ENCODE results near the gene IL17RE. TPM values are rescaled to one million over a fixed set of nuclear protein-coding genes. Genes with fewer than 3 reads are reported as not detected.
"Not testable (repeated sequence)": the region's sequence is repeated elsewhere in the genome, so short reads cannot be mapped to it uniquely, and the experiment has no call there.

IL17RE gene
- total RNA-seq, 1 experiment from 2014 or later: 13.4 TPM

DNA sequence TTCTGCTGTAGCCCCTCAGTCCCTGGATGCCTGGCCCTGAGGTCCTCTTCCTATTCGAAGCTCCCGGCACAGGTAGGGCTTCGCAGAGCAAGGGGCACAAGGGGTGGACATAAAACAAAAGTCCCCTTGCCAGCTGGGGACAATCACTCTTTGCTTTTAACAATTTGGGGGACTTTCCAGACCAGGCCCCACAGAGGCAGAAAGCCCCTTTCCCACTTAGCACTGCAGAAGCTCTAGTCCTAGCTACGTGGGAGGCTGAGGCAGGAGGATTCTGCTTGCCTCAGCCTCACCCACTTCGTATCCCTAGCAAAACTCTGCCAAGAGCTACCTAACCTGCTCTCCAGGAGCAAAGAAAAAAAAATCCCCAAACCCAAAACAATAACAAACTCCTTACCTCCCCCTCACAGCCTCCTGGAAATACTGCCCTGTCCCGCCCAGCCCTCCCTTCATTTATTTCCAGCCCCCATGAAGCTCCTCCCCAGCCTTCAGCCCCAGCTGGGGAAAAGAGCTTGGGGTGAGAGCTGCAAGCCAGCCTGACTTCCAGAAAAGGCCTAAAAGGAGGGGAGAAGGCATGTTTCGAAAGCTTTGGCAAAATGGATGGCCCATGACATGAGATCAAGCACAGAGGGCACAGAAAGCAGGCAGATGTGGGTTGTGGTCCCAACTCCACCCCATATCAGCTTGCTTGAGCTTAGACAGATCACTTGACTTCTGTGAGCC is 22.7 kb upstream of the IL17RE start, which contains the start of gene CIDEC:
Gene CIDEC, minus strand, starts transcription at position 424 of the 720 bp plus-strand sequence. CDS start 1,767 bp downstream, outside the sequence.
- DNase-seq (ENCODE audit: low spot score): no peak

DNA sequence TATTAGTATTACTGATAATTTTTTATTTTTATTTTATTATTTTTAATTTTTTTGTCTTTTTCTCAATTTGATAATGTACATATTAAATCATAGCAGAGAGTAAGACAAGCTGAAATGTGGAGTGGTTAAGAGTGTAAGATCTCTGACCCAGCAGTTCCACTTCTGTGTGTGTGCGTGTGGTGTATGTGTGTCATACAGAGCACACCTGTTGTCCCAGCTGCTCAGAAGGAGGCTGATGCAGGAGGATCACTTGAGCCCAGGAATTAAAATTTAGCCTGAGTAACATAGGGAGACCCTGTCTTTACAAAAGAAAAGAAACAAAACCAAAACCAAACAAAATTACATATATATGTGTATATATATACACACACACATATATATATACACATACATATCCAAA is 21.2 kb upstream of the IL17RE start:
- no peak for DNase-seq (ENCODE audit: low spot score)

DNA sequence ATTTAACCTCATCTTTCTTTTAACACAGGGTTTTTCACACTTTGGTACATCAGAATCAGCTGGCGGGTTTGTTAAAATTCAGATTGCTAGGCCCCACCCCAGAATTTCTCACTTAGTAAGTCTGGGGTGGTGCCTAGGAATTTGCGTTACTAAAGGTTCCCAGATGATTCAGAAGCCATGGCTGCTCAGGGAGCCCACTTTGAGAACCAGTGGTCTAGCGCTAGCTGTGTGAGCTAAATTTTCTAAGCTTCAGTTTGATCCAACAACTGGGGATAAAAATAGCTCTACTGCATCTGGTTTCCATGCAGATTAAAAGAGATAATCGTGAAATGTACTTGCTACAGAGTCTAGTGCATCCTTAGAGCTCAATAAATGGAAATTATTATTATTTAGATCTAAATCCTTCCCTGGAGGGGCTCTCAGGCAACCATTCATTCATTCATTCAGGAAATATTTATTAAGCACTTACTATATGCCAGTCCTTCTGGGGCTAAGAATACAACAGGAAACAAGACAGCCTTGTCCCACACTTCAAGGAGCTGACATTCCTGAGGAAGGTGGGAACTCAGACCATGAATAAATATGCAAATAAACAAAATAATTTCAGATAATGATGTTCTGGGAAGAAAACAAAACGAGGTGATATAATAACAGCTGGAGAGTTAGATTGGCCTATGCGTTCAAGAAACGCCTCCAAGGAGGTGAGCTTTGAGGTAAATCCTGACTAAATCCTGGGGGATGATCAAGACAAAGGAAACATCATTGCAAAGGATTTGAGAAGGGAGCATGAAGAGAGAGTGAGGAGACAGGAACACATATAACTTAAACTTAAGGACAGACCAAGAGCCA is 18.7 kb upstream of the IL17RE start:
- peak; percentile 2 for DNase-seq (ENCODE audit: low spot score)

DNA sequence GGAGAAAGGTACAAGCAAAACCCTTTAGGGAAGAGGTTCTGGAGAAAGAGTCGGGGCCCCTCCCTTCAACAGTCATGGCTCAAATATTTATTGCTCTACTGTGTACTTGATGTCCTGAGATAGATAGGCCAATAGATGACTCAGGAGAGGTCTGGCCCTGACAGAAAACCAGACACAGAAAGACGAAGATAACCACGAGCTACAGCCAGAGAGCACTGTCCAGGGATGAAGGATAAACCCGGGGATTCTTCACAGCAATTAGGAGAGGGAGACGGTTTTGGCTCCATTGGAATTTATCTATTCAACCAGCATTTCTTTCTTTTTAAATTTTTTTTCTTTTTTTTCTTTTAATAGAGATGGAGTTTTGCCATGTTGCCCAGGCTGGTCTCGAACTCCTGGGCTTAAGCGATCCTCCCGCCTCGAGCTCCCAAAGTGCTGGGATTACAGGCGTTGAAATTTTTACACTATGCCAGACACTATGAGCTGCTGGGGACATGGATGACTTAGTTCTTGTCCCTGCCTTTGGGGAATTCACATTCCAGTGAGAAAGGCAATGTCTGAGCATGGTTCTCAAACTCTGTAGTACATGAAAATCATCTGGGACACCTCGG is 18.0 kb upstream of the IL17RE start:
- peak; percentile 67 for DNase-seq (ENCODE audit: low spot score)

DNA sequence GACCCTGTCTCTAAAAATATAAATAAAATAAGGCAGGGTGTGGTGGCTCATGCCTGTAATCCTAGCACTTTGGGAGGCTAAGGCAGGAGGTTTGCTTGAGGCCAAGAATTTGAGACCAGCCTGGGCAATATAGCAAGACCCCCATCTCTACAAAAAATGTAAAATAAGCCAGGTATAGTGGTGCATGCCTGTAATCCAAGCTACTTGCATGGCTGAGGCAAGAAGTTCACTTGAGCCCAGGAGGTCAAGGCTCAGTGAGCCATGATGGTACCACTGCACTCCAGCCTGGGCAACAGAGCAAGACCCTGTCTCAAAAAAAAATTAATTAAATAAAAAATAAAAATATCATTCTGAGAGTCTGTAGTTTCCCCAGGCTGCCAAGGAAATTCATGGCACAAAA is 16.3 kb upstream of the IL17RE start:
- DNase-seq (ENCODE audit: low spot score): no peak

DNA sequence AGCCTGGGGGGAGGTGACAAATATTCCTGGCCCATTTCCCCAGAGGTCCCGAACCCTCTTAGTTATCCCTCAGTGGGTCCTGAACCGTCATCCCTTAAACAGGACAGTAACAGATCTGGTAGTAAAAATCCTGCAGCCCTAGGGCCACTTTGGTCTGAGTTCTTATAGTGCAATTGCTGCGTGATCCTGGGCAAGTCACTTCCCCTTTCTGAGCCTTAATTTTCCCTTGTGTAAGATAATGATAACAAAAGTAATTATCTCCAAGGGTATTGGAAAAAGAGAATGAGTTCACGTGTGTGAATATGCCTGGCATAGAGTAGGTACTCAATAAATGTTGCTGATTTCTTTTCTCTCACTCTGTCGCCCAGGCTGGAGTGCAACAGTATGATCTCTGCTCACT is 15.2 kb upstream of the IL17RE start:
- no peak for DNase-seq (ENCODE audit: low spot score)

DNA sequence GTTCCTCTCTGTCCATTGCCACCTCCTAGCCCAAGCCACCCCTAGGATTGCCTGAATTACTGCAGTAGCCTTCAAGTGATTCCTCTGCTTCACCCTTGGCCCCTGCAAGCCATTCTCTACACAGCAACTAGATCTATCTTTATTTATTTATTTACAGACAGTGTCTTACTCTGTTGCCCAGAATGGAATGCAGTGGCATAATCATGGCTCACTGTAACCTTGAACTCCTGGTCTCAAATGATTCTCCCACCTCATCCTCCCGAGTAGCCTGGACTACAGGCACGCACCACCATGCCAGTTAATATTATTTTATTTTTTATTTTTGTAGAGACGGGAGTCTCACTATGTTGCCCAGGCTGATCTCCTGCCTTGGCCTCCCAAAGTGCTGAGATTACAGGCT is 14.1 kb upstream of the IL17RE start:
- no peak for DNase-seq (ENCODE audit: low spot score)

DNA sequence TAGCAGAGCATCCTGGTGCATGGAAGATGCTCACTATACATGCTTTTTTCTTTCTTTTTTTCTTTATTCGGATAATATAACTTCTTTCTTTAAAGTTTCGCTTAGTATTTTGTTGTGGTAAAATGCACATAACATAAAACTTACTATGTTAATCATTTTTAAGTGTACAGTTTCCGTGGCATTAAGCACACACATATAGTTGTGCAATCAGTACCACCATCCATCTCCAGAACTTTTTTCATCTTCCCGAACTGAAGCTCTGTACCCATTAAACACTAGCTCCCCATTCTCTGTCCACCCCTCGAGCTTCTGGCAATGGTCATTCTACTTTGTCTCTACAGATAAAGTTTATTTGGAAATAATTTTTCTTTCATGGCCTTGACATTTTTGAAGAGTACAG is 13.2 kb upstream of the IL17RE start:
- DNase-seq (ENCODE audit: low spot score): no peak

DNA sequence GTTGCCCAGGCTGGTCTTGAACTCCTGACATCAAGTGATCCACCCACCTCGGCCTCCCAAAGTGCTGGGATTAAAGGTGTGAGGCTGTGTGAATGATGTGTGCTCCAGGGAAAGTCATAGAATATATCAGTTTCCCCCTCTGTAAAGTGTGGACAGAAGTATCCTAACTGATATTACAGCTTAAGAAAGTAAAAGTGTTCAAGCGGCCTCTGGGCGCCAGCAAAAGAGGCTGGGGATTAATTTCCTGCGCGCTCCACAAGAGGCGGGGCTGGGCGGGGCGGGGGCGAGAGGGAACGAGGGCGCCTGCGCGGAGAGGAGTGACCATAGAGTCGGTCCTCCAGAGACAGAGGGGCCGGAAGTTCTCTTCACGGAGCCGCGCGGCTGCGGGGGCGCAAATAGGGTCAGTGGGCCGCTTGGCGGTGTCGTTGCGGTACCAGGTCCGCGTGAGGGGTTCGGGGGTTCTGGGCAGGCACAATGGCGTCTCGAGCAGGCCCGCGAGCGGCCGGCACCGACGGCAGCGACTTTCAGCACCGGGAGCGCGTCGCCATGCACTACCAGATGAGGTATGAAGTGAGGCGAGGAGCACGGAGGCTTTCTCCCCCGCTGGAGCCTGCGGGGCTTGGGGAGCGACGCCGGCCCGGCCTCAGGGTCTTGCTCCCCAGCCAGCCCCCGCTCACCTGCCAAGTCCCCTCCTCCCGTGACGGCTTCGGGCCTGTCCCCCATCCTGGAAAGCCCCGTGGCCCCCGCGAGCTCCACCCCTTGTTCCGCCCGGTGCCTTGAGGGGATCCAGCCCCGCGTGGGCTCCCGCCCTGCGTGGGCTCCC is 12.2 kb upstream of the IL17RE start, which contains the start of gene JAGN1:
Gene JAGN1, plus strand, starts transcription at position 362 of the 823 bp plus-strand sequence. Its CDS starts 113 bp downstream, at position 475.
- DNase-seq (ENCODE audit: low spot score): peak; percentile 82

DNA sequence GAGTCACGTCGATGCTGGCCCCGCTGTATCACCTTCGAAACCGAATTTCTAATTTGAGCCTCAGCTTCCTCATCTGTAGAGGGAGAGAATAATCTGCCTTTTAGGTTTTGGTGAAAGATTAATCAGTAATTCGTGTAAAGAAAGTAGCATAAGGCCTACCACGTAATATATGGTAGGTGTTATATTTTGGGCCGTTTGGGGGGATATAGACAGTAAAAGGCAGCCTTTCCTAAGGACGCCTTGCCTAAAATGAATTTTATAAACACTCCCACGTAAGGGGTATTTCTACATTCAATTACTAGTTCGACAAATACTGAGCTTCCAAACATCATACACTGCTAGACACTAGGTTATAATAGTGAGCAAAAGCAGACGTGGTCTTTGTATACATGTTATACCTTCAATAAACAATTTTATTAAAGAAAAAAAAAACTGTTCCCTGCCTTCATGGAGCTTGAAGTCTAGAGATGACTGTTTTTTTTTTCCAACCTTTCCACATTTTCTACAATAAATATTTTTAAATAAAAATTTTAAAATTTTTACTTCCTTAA is 11.5 kb upstream of the IL17RE start:
- no peak for DNase-seq (ENCODE audit: low spot score)

DNA sequence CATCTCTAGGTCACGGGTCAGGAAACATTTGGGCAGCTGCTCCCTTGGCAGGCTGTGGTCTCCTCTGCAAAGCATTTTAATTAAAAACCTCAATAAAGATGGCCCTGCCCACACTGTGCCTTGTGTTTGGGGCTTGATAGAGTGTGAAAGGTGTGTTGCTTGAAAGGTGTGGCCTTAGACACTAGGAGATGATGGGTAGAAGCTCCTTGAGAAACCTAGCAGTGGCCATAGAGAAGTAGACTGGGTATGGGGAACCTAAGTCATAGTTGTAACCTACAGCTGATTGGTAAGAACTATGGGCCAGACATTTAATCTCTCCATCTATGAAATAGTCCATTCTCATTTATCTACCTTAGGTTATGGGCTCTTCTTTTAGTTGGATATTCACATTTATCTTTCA is 8.9 kb upstream of the IL17RE start:
- DNase-seq (ENCODE audit: low spot score): no peak

DNA sequence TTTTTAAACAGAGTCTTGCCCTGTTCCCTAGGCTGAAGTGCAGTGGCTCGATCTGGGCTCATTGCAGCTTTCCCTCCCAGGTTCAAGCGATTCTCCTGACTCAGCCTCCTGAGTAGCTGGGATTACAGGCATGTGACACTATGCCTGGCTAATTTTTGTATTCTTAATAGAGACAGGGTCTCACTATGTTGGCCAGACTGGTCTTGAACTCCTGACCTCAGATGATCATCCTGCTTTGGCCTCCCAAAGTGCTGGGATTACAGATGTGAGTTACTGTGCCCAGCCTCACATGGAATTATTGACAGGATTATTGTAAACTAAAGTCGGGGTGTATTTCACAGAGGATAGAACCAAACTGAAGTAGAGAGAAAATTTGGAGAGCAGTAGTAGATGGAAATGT is 6.9 kb upstream of the IL17RE start:
- not testable (repeated sequence) for DNase-seq (ENCODE audit: low spot score)

DNA sequence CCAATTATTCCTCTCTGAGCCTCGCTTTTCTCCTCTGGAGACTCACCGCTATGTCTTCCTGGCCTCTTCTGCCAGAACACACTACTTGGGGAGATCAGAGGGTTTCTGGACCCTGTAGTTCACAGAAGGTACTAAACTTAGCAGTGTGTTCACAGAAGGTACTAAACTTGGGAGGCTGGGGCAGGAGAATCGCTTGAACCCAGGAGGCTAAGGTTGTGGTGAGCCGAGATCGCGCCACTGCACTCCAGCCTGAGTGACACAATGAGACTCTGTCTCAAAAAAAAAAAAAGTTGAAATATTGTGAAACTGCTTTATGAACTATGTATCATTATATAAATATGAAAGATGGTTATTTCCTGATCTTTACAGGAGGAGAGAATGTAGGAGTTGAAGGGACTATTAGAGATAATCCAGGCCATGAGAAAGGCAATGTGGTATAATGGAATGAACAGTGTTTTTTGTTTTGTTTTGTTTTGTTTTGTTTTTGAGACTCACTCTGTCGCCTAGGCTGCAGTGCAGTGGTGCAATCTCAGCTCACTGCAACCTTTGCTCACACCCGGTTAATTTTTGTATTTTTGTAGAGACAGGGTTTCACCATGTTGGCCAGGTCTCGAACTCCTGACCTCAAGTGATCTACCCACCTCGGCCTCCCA is 5.8 kb upstream of the IL17RE start:
- peak; percentile 24 for DNase-seq (ENCODE audit: low spot score)

DNA sequence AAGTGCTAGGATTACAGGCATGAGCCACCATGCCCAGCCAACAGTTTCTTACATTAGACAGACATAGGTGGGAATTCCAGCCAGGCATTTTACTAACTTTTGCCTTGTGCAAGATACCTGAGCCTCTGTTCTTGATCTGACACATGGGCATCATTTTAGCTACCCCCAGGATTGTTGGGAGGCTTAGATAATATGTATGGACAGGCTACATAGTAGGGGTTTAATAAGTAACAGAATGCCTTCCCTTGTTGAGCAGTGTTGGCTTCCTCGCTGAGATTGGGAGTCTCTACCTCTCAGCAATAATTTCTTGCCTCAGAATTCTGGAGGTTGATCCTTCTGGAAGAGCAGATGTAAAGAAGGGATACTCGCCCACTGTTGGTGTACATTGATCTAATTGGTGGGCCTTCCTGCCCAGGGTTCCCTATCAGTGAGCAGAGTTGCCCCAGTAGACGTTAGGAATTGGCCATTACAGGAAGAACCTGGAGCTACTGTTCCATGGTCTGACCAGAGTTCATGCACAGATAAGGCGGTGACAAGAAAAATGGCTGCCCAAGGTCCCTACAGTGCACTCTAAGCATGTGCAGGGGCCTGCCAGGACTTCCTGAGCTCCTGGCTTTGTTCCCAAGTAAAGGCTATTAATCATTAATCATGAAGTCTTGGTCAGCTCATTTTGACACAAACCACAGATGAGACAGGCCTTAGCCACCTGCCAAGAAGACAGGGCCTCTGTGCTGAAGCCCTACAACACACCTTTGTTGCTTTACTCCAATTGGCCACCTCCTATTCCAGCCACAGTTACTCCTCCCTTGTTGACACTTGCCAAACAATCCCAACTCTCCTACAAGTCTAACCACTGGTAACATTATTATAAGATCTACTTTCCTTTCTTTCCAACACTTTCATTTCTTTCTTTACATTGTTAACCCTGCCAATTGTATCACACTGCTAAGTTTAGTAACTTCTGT is 5.0 kb upstream of the IL17RE start:
- DNase-seq (ENCODE audit: low spot score): peak; percentile 93

DNA sequence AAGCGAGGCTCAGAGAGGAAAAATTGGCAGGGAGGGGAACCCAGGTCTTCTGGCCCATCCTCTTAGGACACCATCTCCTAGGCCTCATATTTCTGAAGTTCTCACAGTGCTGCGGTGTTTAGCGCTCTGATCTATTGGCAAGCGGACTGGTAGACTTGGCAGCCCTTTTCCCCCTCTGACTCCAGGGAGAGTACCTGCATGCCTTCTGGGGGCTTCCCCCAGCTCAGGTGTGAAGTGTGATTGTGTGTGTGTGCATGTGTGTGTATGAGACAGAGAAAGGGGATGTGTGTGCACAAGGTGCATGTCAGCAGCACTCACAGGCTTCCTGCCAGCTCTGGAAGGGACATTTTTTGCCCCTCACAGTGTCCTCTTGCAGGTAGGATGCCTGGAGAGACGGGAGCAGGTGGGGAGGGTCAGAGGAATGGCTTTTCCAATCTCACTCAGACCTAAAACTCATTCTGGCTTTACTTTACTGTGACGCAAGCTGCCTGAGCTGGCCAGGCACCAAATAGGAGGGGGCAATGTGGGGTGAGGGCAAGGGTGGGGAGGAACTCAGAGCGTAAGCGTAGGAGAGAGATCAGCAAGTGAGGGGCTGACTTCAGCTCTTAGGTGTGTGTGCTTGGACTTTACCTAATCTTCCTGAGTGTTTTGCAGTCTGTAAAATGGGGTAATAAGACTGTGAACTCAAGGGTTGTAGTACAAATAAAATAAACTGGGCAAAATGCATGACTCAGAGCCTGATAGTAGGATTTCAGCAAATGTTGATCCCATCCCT is 4.0 kb upstream of the IL17RE start:
- DNase-seq (ENCODE audit: low spot score): peak; percentile 22

DNA sequence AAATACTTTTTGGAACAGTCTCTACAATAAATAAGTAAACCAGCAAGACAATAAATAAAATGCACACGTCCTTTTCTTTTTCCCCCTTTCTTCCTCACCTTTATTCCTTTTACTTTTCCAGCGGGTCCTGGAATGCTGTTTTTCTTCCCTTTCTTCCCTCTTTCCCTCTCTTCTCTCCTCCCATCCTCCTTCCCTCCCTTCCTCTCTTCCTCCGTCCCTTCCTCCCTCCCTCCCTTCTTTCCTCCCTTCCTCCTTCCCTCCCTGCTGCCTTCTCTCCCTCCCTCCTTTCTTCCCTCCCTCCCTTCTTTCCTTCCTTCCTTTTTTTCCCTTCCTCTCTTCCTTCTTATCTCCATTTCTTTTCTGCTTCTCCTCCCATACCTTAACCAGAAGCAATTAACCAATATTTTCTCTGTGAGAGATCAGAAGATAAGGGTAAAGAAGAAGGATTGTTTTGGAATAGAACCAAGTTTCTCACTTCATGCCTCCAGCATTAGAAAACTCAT is 3.3 kb upstream of the IL17RE start:
- DNase-seq (ENCODE audit: low spot score): no peak

DNA sequence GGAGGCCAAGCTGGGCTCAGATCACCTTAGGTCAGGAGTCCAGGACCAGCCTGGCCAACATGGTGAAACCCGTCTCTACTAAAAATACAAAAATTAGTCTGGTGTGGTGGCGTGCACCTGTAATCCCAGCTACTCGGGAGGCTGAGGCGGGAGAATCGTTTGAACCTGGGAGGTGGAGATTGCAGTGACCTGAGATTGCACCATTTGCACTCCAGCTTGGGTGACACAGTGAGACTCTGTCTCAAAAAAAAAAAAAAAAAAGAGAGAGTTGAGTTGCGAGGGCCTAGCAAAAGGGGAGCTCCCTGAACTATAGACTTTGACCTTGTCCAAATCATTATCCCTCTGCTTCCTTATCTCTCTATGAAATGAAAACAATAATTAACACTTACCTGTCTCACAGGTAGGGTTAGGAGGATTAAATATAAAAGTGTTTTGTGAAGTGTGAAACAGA is 1.7 kb upstream of the IL17RE start:
- not testable (repeated sequence) for DNase-seq (ENCODE audit: low spot score)

DNA sequence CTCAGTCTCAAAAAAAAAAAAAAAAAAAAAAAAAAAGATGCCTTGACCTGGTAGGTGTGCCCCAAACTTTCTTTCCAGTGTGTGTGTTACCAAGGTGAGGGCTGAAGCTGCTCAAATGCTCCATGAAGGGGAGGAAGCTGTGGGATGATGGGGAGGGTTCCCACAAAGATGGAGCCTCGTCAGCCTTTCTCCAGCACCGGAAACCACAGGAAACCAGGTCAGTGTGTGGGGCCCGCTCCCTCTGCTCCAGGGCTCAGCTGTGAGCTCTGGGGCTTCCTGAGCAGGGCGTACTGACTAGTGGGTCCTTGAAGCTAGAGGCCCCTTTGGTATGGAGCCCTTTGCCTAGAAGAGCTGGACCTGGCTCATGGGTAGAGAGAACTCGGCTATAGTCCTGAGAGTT is 681 bp upstream of the IL17RE start:
- DNase-seq (ENCODE audit: low spot score): no peak
